DOHH2 (cell line): ENCODE measurements around the gene ZNF512.

ENCODE experiments used
- CTCF ChIP-seq: fragments of 200-600 bp; sonication (generic); IDR thresholded peaks from one replicate; pipeline ENCODE4 v1.5.1; 2014; ENCODE audit warnings: antibody characterized with exemption, mild to moderate bottlenecking, low read depth, low read length; ENCODE audit not compliant: poor library complexity, severe bottlenecking
- EZH2phosphoT487 ChIP-seq: fragments of 200-600 bp; sonication (generic); IDR thresholded peaks from 2 replicates; pipeline ENCODE4 v1.6.1; 2017; ENCODE audit warnings: borderline replicate concordance, mild to moderate bottlenecking, antibody characterized with exemption, low read length, moderate library complexity, mixed read lengths

GRCh38 chr2:27561060-27561459, 21.8 kb upstream of the ZNF512 start:
- TF ChIP-seq EZH2phosphoT487 (no peak), CTCF (no peak)
